DMS153 (cell line): ENCODE measurements around the gene UTF1.

Source experiments
- DNase-seq: peaks from one replicate; lab custom pipeline; 2025; lab: John Stamatoyannopoulos, UW

Gene UTF1

DNA sequence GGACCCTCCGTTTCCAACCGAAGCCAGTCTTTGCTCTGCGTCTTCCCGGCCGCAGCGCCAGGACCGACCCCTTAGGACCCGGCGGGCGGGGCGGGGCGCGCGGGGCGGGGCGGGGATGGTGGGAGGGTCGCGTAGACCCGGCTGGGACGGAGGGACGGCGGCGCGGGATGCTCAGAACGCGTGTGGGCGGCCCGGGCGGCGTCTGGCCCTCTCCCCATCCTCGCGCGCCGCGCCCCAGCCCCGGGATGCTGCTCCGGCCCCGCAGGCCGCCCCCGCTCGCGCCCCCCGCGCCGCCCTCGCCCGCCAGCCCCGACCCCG is at the start of gene UTF1:
Gene UTF1 (plus strand): TSS at position 174 of the 318 bp plus-strand sequence. CDS start 72 bp downstream, at position 246.
- no peak for DNase-seq

DNA sequence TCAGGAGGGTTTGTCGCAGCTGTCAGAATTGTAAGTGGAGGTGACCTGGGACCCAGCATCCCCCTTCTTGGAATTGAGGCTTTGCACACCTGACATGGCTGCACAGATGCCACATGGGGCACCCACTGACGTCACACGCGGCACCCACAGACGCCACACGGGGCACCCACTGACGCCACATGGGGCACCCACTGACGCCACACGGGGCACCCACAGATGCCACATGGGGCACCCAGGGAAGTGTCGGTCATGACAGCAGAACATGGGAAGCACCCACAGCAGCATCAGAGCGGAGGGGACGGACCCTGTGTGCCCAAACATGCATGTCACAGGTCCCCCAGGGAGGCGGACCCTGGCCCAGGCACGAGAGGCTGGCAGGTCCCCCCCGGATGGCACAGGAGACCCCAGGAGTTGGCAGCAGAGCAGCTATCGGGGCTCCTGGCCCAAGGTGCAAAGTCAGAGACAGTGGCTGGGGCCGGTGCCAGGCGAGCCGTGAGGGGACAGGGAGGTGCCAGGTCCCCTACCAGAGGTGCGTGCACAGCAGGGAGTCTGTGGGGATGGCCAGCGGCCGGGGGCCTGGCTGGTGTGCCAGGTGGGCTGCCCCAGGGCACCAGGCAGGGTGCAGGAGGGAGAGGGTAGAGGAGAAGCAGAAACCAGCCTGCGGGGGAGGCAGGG is 48.9 kb upstream of the UTF1 start:
- DNase-seq, result no peak

GRCh38 chr10:133182190-133182589 is 47.8 kb upstream of the UTF1 start:
- no peak for DNase-seq

DNA sequence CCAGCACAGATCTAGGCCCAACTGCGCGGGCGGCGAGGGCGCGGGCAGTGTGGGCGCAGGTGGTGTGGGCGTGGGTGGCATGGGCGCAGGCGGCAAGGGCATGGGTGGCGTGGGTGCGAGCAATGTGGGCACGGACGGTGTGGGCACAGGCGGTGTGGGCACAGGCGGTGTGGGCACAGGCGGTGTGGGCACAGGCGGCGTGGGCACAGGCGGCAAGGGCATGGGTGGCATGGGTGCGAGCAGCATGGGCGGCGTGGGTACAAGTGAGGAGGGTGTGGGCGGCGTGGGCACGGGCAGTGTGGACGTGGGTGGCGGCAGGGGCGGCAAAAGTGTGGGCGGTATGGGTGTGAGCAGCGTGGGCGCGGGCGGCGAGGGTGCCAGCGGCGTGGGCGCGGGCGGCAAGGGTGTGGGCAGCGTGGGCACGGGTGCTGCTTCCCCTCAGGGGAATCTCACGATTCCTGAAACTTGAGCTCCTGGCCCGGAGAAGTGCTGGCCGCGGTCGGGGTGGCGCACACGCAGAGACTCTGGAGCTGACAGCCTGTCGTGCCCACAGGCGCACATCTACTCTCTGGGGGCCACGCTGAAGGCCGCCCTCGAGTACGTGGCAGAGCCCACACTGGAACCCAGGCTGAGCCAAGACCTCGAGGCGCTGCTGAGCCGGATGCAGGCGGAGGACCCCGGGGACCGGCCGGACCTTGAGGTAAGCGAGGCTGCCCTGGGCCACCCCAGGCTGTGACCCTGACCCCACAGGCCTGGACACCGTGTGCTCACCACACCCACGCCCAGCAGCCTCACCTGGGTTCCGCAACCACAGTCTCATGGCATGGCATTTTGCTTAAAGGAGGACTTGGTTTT is 47.0 kb upstream of the UTF1 start:
- no peak for DNase-seq

DNA sequence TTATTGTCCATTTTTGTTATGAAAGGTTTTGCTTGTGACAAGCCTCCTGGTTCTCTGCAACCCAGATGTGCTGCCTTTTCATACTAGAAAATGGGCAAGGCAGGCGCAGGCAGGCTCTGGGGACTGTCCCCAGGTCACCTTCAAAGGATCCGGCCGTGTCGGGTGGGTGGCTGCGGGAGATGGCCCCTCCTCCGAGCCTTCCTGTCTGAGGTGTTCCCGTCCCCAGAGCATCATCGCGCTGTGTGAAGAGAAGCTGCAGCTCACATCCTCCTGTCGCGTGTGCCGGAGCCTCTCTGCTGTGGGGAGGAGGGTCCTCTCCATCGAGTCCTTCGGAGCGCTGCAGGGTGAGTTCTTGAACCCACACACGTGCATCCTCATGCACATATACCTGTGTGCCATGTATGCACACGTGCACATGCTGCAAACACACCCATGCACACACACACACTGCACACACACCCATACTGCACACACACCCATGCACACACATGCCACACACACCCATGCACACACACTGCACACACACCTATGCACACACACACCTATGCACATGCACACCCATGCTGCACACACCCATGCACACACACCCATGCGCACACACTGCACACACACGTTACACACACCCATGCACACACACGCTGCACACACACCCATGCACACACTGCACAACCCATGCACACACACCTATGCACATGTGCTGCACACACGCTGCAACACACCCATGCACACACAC is 46.2 kb upstream of the UTF1 start:
- no peak for DNase-seq

- DNase-seq, result no peak
Observed at GRCh38 chr10:133184591-133185244, 45.3 kb upstream of the UTF1 start.

DNA sequence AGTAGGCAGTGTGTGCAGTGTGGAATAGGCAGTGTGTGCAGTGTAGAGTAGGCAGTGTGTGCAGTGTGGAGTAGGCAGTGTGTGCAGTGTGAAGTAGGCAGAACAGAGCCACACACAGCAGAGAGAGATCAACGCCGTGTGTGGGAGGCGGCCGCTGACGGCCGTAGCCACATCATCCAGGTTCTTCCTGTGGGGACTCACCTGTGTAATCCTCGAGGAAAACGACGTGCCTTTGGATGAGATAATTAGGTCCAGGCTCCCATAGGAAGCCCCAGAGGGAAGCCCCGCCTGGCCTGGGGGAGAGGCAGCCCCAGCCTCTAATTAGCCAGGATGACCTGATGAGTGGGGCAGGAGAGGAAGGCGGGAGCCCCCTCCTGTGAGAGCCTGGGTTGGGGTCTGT is 44.6 kb upstream of the UTF1 start:
- DNase-seq, result no peak

DNA sequence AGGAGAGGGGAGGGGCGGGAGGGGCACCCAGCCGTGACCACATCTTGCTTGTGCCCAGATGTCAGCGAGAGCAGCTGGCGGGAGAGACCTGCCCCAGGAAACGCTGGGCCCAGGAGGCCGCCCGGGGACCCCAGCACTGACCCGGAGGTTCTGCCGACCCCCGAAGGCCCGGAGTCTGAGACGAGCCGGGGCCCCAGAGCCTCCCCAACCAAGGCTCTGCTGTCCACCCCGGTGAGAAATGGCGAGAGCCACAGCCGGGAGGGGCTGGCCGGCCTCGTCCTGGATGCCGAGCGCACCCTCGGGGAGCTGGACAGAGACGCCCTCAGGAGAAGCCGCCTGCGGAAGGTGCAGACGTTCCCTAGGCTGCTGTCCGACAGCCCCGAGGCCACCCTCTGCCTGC is 44.1 kb upstream of the UTF1 start:
- no peak for DNase-seq

GRCh38 chr10:133186416-133187090 is 43.5 kb upstream of the UTF1 start:
- no peak for DNase-seq

DNA sequence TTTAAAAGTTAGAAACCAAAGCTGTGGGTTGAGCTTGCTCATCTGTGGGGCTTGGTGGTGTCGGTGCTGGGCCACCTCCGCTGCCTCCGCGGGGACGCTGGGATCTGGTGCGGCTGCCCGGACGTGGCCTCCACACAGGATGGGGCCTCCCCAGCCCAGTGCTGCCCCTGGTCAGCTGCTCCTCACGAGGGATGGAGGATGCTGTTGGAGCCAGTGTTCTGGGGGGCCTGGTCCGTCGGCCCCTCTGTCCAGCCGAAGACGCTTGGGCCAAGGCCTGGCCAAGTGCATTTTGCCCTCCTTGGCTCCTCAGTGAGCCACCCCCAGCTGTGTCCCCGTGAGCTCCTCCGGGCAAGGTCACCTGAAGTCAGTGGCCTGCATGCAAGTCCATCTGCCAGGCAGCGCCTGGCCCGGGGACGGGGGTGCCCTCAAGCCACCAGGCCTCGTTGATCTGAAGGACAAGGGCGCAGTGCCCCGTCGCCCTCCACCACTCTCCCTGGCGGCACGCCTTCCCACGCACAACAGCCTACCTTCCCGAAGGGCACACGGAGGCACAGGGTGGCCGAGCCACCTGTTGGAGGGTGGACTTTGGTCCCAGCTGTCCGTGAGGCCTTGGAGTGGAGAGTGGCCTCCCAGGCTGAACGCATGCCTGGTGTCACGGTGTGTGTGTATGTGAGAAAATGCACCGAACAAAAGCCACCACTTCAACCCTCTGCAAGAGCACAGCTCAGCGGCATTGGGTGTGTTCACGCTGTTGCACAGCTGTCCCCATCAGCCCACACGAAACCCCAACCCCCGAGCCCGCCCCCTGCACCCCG is 42.7 kb upstream of the UTF1 start:
- DNase-seq, result no peak

DNA sequence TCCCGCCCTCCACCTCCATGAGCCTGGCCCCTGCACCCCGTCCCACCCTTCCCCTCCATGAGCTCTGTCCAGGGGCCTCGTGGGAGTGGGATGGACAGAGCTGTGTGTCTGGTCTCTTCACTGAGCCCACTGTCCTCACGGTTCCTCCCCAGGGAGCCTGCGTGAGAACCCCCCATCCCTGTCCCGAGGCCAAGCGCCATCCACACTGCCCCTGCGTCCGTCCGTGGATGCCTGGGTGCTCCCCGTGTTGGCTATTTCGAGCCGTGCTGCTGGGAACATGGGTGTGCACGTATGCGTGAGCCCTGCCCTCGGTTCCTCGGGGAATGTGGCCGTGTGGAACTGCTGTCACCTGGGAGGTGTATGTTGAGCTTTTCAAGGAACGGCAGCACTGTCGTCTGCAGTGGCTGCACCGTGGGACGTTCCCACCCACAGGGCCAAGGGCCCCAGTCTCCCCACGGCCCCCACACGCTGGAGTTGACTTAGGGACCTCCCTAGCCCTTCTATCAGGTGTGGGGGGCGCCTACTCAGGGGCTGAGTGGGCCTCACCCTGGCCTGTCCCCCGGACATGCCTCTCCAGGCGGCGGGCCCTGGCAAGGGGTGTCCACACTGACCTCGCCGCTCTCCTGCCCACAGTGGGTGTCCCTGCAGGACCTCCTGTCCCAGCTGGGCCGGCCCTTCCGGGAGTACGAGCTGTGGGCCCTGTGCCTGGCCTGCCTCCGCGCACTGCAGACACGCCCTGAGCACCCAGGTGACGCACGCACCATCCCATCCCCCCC is 41.9 kb upstream of the UTF1 start:
- DNase-seq, result no peak

- no peak for DNase-seq
Observed at GRCh38 chr10:133189256-133189655, 40.8 kb upstream of the UTF1 start.

GRCh38 chr10:133189726-133190125 is 40.3 kb upstream of the UTF1 start:
- DNase-seq, result no peak

DNA sequence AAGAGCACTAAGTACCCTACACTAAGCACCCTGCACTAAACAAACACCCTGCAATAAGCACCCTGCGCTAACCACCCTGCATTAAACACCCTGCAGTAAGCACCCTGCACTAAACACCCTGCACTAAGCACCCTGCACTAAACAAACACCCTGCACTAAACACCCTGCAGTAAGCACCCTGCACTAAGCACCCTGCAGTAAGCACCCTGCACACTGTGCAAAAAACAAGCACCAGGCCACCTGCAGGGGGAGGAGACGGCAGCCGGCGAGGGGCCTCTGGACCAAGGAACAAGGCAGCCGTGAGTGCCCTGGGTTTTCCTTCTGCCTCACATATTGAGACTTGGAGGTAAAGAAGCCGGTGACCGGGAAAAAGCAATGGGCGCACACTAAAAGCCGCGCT is 39.8 kb upstream of the UTF1 start:
- DNase-seq, result no peak

DNA sequence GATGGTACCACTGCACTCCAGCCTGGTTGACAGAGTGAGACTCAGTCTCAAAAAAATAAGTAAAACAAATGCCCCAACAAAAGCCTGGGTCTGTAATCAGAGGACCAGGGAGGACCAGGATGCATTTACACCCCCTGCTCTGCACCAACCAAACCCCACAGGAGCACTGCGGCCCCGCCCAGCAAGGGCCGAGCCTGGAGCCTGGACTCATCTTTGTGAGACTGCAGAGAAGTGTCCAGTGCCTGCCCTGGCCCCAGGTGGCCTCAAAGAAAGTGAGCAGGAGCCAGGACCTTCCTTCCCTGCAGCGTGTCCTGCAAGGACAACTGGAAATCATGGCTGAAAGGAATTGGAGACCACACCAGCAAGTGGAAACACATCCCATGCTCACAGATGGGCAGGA is 38.4 kb upstream of the UTF1 start:
- DNase-seq, result no peak

GRCh38 chr10:133194151-133194550 is 35.9 kb upstream of the UTF1 start:
- DNase-seq, result no peak

GRCh38 chr10:133195096-133195495 is 34.9 kb upstream of the UTF1 start:
- no peak for DNase-seq

DNA sequence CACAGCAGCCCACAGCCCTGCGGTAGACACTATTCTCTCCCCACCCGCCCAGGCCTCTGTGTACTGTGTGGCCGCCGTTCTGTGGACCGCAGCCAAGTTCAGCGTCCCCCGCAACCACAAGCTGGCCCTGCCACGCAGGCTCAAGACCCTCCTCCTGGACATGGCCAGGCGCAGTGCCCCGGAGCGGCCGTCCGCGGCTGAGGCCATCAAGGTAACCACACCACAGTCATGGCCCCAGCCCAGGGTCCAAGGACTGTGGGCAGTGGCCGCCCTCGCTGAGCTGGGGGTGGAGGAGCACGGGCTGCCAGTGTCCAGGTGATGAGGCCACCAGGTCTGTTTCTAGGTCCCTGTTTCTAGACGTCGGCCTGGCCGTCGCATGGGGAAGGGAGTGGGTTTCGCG is 34.4 kb upstream of the UTF1 start:
- DNase-seq, result no peak

DNA sequence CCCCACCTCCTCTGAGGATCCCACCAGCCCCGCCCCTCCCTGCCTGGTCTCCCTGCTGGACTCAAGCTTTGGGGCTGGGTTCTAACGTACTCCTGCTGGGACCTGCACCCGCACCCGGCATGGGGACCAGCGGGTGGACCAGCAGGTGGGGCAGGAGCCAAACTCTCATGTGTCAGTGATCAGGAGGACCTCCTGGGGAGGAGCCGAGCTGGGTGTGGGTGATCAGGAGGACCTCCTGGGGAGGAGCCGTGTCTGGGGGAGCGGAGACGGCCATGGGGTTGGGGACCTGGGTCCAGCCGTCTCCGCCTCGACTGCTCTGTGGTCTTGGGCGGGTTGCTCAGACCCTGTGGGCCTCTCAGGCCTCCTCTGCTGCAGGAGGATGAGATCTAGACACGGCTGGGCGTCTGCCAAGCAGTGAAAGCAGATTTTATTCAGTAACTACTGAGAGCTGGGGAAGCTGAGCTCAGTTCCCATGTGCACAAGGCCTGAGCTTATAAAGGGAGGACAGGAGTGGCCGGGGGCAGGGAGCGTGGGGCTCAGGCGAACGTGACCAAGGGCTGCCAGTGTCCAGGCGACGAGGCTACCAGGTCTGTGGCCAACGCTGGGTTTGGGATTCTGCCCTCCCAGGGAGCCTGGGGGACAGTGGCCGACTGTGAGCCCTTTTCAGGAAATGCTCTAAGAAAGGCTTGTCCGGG is 33.6 kb upstream of the UTF1 start:
- no peak for DNase-seq
